Measurements from ENCODE around the gene PEAK1. TPM values are rescaled to one million over a fixed set of nuclear protein-coding genes. Genes with fewer than 3 reads are reported as not detected.

The PEAK1 gene
- total RNA-seq, 1 experiment from 2014 or later = 18.4 TPM

DNA sequence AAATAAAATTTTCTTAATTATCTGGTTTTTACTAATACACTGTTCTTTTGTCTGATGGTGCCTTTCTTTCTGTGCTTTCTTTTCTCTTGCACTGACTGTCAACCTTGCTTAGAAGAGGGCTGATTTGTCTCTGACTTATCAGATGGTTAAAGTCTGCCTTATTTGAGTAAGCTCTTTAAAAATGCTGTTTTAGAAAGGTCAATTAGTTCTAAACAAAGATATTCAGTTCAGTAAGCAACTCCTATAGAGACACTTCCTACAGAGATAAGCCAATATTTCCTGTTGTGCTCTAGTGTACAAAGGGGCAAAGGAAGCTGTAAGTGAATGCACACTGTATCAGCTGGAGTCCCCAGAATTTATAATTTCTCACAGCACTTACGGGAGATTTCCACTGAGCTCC, 195.6 kb downstream of the PEAK1 start:
- ChIA-PET POLR2A (no interaction called here), CTCF (interaction anchor here (1.5 kb wide), 1 partner anchor 319 kb away, joined by 5 read pairs; no protein-coding TSS in a partner anchor)
- no TSS peak for BruUV-seq (replicated peaks)
- Mint-ChIP-seq H3K9me3 (ENCODE audit: unreplicated experiment) (no peaks in the 10 kb centered on the region), H3K27me3 (ENCODE audit: insufficient read depth, unreplicated experiment) (no peaks in the 10 kb centered on the region), H3K27ac (ENCODE audit: unreplicated experiment) (no peak overlapping the region), H3K4me3 (ENCODE audit: unreplicated experiment) (no peak overlapping the region), H3K36me3 (ENCODE audit: insufficient read depth, unreplicated experiment) (no peaks in the 10 kb centered on the region), H3K4me1 (ENCODE audit: low read depth, unreplicated experiment) (peaks cover 21% of the 10 kb centered on the region)
- no peak for DNase-seq
- H3K4me1 ChIP-seq = peaks cover 14% of the 10 kb centered on the region
- no peak overlapping the region for H3K4me3 ChIP-seq (ENCODE audit: low read depth, low read length)
- TF ChIP-seq, protein P1, sequence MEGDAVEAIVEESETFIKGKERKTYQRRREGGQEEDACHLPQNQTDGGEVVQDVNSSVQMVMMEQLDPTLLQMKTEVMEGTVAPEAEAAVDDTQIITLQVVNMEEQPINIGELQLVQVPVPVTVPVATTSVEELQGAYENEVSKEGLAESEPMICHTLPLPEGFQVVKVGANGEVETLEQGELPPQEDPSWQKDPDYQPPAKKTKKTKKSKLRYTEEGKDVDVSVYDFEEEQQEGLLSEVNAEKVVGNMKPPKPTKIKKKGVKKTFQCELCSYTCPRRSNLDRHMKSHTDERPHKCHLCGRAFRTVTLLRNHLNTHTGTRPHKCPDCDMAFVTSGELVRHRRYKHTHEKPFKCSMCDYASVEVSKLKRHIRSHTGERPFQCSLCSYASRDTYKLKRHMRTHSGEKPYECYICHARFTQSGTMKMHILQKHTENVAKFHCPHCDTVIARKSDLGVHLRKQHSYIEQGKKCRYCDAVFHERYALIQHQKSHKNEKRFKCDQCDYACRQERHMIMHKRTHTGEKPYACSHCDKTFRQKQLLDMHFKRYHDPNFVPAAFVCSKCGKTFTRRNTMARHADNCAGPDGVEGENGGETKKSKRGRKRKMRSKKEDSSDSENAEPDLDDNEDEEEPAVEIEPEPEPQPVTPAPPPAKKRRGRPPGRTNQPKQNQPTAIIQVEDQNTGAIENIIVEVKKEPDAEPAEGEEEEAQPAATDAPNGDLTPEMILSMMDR (IDR thresholded peaks at IDR 0.05; ENCODE audit: insufficient read depth in 1 of 2, low read depth in 1 of 2, low read length in 1 of 2, severe bottlenecking in 1 of 2, unreplicated experiment in 1 of 2) = no peak
- H3K36me3 ChIP-seq (ENCODE audit: control insufficient read depth, insufficient read depth, low read length) = no peaks in the 10 kb centered on the region
- no peaks in the 10 kb centered on the region for H3K9me3 ChIP-seq
- intact Hi-C loops (cut with micrococcal nuclease; ENCODE audit: unreplicated experiment) = no loop called here
- no peaks in the 10 kb centered on the region for H3K27me3 ChIP-seq (replicated peaks; ENCODE audit: control insufficient read depth, insufficient read depth, low read length)

DNA sequence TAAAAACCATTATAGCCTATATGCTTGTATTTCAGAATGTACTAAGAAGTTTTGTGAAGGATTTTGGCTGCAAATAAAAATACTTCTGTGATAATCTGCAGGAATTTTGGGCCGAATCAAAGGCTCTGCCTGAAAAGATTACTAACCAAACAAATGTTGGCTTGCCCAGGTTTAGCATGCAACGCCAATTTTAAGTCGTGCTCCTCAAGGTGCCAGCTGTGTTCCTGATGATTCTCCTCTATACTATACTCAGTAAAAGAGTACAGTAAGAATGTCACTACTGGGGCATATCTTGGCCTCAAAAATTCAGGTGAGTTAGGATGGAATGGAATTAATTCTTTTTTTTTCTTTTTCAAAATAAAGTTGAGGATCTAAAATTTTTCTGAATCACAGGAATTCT, 198.2 kb downstream of the PEAK1 start:
- Mint-ChIP-seq H3K4me1 (ENCODE audit: low read depth, unreplicated experiment) (peaks cover 18% of the 10 kb centered on the region), H3K36me3 (ENCODE audit: insufficient read depth, unreplicated experiment) (no peaks in the 10 kb centered on the region), H3K4me3 (ENCODE audit: unreplicated experiment) (no peak overlapping the region), H3K9me3 (ENCODE audit: unreplicated experiment) (no peaks in the 10 kb centered on the region), H3K27ac (ENCODE audit: unreplicated experiment) (no peak overlapping the region), H3K27me3 (ENCODE audit: insufficient read depth, unreplicated experiment) (no peaks in the 10 kb centered on the region)
- no TSS peak for BruUV-seq (replicated peaks)
- TF ChIP-seq, protein P1 (IDR thresholded peaks at IDR 0.05; ENCODE audit: insufficient read depth in 1 of 2, low read depth in 1 of 2, low read length in 1 of 2, severe bottlenecking in 1 of 2, unreplicated experiment in 1 of 2) = no peak
- intact Hi-C loops (cut with micrococcal nuclease; ENCODE audit: unreplicated experiment) = no loop called here
- no peaks in the 10 kb centered on the region for H3K9me3 ChIP-seq
- no peaks in the 10 kb centered on the region for H3K36me3 ChIP-seq (ENCODE audit: control insufficient read depth, insufficient read depth, low read length)
- ChIA-PET CTCF (no interaction called here), POLR2A (no interaction called here)
- DNase-seq = no peak
- H3K27me3 ChIP-seq (replicated peaks; ENCODE audit: control insufficient read depth, insufficient read depth, low read length) = no peaks in the 10 kb centered on the region
- no peak overlapping the region for H3K4me3 ChIP-seq (ENCODE audit: low read depth, low read length)
- peaks cover 14% of the 10 kb centered on the region for H3K4me1 ChIP-seq

DNA sequence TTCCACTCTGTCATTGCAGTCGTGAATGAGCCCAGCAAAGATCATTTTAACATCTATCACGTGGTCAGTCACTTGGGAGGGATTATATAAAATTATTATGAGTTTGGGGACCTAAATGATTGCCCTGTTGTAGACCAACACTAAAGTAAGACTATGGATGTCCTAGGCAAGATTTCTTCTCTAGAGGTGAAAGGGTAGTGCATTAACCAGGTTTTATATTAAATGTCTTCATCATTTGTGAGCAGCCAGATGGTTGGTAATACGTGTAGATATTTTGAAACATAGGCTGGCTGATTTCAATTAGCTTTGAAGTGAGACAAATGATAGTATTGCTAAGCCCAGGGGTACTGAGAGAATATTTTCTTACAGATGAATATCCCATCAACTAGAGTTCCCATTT, 198.7 kb downstream of the PEAK1 start:
- ChIA-PET CTCF (no interaction called here), POLR2A (no interaction called here)
- Histone ChIP-seq H3K36me3 (ENCODE audit: control insufficient read depth, insufficient read depth, low read length) (no peaks in the 10 kb centered on the region), H3K27me3 (replicated peaks; ENCODE audit: control insufficient read depth, insufficient read depth, low read length) (no peaks in the 10 kb centered on the region), H3K9me3 (no peaks in the 10 kb centered on the region), H3K4me1 (peaks cover 14% of the 10 kb centered on the region), H3K4me3 (ENCODE audit: low read depth, low read length) (no peak overlapping the region)
- TF ChIP-seq, protein P1 (IDR thresholded peaks at IDR 0.05; ENCODE audit: insufficient read depth in 1 of 2, low read depth in 1 of 2, low read length in 1 of 2, severe bottlenecking in 1 of 2, unreplicated experiment in 1 of 2) = no peak
- Mint-ChIP-seq H3K4me3 (ENCODE audit: unreplicated experiment) (no peak overlapping the region), H3K9me3 (ENCODE audit: unreplicated experiment) (no peaks in the 10 kb centered on the region), H3K4me1 (ENCODE audit: low read depth, unreplicated experiment) (peaks cover 15% of the 10 kb centered on the region), H3K27ac (ENCODE audit: unreplicated experiment) (no peak overlapping the region), H3K27me3 (ENCODE audit: insufficient read depth, unreplicated experiment) (no peaks in the 10 kb centered on the region), H3K36me3 (ENCODE audit: insufficient read depth, unreplicated experiment) (no peaks in the 10 kb centered on the region)
- DNase-seq = no peak
- BruUV-seq (replicated peaks) = no TSS peak
- intact Hi-C loops (cut with micrococcal nuclease; ENCODE audit: unreplicated experiment) = no loop called here
